Cardiac muscle cell (in vitro differentiated cells and primary cell): ENCODE data around the gene DOK6. TPM values are rescaled to one million over a fixed set of nuclear protein-coding genes. Genes with fewer than 3 reads are reported as not detected.

Source experiments
- DNase-seq, 2 donors: peaks; one replicate each; pipeline versions ENCODE4 v3.0.0 to v3.0.0-alpha.2; 2010 to 2017; ENCODE audit warnings: low read depth in 1 of 2, low spot score in 1 of 2
- H3K27ac ChIP-seq: fragments of 200-600 bp; sonication (generic); 2 replicates; pipeline ENCODE4 v1.5.1; 2016
- H3K27me3 ChIP-seq: fragments of 200-600 bp; sonication (generic); 2 replicates; pipeline ENCODE4 v1.6.0; 2016; ENCODE audit warnings: control low read depth
- H3K36me3 ChIP-seq: fragments of 200-600 bp; sonication (generic); 2 replicates; pipeline ENCODE4 v1.5.1; 2016; ENCODE audit warnings: control low read depth
- H3K4me1 ChIP-seq: fragments of 200-600 bp; sonication (generic); 2 replicates; pipeline ENCODE4 v1.8.1; 2017; ENCODE audit warnings: low read depth, mild to moderate bottlenecking, mixed run types
- H3K4me3 ChIP-seq: fragments of 200-600 bp; sonication (generic); 2 replicates; pipeline ENCODE4 v1.5.1; 2016; ENCODE audit warnings: mild to moderate bottlenecking
- H3K9me3 ChIP-seq: fragments of 200-600 bp; sonication (generic); 2 replicates; pipeline ENCODE4 v1.5.1; 2017; ENCODE audit warnings: low read depth, mild to moderate bottlenecking, control low read depth
- polyA plus RNA-seq: library from polyadenylated mRNA; unstranded; fragments of >200 nt; fragmentation: Nextera tagmentation; extraction: Ambion mirVana; gene quantifications from 2 replicates; pipeline ENCODE4 v1.2.1, GENCODE V29; 2016
- total RNA-seq: library from RNA; depleted of rRNA; stranded (reverse); fragments of >200 nt; gene quantifications from 2 replicates; pipeline ENCODE4 v1.2.3, GENCODE V29; 2016
- TF ChIP-seq, protein P1 (sequence below): IDR thresholded peaks from 2 replicates; pipeline ENCODE4 v1.5.1; 2012; ENCODE audit warnings: low read depth, mild to moderate bottlenecking, low read length

The DOK6 gene
- total and polyA plus RNA-seq, 2 experiments from 2014 or later = 13.2 to 13.9 TPM

DNA sequence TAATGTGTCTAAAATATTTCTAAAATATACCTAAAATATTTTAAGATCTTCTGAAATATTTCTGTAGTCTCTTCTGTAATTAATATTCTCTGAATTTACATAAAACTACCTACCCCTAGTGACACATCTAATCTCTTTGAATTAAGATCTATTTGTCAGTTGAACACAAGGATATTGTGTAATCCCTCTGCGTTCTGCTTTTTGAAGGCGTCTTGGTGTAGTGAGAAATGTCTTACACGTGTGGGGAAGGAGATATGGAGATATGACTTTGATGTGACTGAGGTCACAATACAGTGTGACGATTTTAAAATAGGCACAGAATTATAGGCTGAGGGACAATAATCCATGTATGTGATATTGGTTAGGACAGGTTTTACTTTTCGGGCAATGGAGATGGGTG is 79.8 kb downstream of the DOK6 start:
- H3K27ac ChIP-seq = no peak overlapping the region
- TF ChIP-seq, protein P1, sequence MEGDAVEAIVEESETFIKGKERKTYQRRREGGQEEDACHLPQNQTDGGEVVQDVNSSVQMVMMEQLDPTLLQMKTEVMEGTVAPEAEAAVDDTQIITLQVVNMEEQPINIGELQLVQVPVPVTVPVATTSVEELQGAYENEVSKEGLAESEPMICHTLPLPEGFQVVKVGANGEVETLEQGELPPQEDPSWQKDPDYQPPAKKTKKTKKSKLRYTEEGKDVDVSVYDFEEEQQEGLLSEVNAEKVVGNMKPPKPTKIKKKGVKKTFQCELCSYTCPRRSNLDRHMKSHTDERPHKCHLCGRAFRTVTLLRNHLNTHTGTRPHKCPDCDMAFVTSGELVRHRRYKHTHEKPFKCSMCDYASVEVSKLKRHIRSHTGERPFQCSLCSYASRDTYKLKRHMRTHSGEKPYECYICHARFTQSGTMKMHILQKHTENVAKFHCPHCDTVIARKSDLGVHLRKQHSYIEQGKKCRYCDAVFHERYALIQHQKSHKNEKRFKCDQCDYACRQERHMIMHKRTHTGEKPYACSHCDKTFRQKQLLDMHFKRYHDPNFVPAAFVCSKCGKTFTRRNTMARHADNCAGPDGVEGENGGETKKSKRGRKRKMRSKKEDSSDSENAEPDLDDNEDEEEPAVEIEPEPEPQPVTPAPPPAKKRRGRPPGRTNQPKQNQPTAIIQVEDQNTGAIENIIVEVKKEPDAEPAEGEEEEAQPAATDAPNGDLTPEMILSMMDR = no peak
- no peaks in the 10 kb centered on the region for H3K36me3 ChIP-seq
- no peaks in the 10 kb centered on the region for H3K27me3 ChIP-seq
- no peak overlapping the region for H3K4me3 ChIP-seq
- H3K9me3 ChIP-seq = no peaks in the 10 kb centered on the region
- no peak for DNase-seq
- H3K4me1 ChIP-seq = no peaks in the 10 kb centered on the region

DNA sequence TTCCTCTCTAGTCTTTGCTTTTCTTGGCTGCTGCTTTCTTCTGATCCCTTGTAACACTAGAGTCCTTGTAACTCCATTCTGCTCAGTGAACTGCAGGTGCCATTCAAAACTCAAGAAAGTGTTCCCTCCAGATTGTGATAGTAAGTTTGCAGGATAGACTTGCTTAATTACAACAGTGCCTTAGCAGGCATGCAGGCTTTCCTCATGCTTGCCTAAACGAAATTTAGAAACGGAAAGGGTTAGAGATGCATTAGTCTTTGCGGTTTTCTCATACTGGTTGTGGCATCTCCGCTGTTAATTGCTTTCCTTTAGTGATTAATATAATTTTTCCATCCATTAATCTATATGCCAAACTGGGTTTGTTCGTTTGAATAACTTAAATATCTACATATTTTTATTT is 82.9 kb downstream of the DOK6 start:
- Histone ChIP-seq H3K27ac (no peak overlapping the region), H3K36me3 (no peaks in the 10 kb centered on the region), H3K9me3 (no peaks in the 10 kb centered on the region), H3K4me1 (no peaks in the 10 kb centered on the region), H3K4me3 (no peak overlapping the region), H3K27me3 (no peaks in the 10 kb centered on the region)
- no peak for DNase-seq
- TF ChIP-seq, protein P1 = no peak

DNA sequence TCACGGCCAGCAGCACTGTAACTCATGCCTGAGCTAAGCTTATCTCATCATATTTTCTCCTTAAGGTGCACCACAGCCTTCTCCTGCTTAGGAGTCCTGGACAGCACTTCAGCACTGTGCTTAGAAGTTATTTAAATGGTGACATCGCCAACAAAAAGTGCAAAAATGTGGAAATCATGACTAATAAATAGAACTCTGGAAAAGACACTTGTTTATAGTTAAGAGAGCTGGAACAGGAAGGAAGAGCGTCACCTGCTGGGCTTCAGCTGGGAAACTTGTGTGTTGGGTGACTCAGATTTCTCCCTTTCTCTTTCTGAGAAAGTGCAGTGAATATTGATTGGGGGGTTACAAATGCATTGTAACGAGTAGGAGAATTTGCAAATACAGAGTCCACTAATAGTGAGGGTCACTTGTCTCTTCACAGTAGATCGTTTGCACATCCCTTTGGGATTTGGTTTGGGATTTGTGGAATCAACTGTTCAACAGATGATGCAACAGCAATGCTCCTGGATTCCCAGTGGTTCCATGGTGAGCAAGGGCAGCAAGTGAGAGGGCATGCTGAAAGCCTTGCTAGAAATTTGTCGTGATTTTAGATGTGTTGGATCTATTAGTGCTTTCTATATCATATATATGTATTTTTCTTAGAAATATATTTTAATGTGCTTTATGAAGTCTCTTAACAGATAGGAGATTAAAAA is 84.2 kb downstream of the DOK6 start:
- Histone ChIP-seq H3K9me3 (no peaks in the 10 kb centered on the region), H3K27me3 (no peaks in the 10 kb centered on the region), H3K4me1 (no peaks in the 10 kb centered on the region), H3K27ac (no peak overlapping the region), H3K36me3 (no peaks in the 10 kb centered on the region), H3K4me3 (no peak overlapping the region)
- peak; percentile 3 to 49 for DNase-seq
- TF ChIP-seq, protein P1 = peak; percentile 38

DNA sequence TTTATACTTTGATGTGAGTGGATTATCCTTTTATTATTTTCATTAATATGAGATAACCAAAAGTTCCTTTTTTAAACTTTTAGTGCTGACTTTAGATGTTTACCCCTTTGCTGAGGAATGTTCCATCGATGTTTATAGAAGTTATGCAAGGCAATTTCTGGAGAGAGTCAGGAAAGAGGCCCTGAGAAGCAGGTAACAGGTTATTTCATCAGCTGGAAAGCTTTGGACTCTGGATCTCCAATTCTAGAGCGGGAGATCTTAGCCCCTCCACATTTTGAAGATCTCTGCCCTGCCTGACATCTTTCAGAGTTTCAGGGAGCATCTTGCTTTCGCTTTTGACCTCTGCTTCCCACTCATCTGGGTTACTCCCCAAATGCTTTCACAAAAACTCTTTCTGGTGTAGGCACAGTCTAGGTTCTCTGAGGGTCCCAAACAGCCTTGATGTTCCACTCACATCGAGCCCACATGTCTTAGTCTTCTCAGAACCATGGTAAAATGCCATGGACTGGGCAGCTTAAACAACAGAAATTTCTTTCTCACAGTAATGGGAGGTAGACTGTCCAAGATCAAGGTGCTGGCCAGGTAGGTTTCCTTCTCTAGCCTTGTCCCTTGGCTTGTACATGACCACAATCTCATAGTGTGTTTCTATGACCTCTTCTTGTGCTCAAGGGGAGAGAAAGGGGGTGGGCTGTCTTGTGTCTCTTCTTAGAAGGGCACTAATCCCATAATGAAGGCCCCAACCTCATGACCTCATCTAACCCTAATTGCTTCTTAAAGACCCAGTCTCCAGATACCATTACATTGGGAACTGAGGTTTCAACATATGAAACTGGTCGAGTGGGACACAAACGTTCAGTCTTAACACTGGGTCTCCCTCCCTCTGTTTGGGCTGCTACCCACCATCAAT is 87.1 kb downstream of the DOK6 start:
- no peaks in the 10 kb centered on the region for H3K36me3 ChIP-seq
- no peak overlapping the region for H3K27ac ChIP-seq
- TF ChIP-seq, protein P1 = no peak
- no peaks in the 10 kb centered on the region for H3K9me3 ChIP-seq
- H3K4me3 ChIP-seq = no peak overlapping the region
- no peaks in the 10 kb centered on the region for H3K4me1 ChIP-seq
- no peaks in the 10 kb centered on the region for H3K27me3 ChIP-seq
- no peak for DNase-seq

DNA sequence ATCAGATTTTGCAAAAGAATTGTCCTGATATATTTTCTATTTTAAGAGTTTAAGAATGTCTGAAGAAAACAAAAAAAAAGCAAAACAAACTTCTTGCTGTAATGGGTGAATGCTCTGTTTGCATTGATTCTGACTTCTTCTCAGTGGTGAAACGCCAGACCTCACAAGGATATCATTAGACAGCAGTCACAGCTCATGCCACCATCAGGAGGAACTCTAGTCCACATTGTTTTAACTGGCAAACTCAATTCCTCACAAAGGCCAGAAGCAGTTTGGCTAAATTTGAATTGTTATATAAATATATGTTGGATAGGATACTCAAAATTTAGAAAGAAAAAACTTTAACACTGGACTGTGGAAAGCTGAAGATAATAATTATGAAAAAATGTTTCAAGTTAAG is 89.4 kb downstream of the DOK6 start:
- DNase-seq = no peak
- H3K27me3 ChIP-seq = no peaks in the 10 kb centered on the region
- no peak overlapping the region for H3K4me3 ChIP-seq
- no peaks in the 10 kb centered on the region for H3K36me3 ChIP-seq
- H3K27ac ChIP-seq = no peak overlapping the region
- TF ChIP-seq, protein P1 = no peak
- H3K9me3 ChIP-seq = no peaks in the 10 kb centered on the region
- H3K4me1 ChIP-seq = no peaks in the 10 kb centered on the region
